ENCODE data around the gene CSNK2A1.

- TF ChIP-seq CTCF (IDR thresholded peaks at IDR 0.05): no peak
- no peak for TF ChIP-seq EP300 (IDR thresholded peaks at IDR 0.05)
These were observed 7.0 kb upstream of the CSNK2A1 start for GRCh38 chr20:550611-551010.
